OCI-LY3 (cell line): ENCODE results near the gene ABHD17C.

Experiments used
- H2AFZ ChIP-seq: fragments of 200-600, 300-600 bp; shearing (Covaris generic); 2 replicates; pipeline ENCODE4 v1.6.0; 2014; ENCODE audit warnings: antibody characterized with exemption, low read depth, low read length
- H3K27ac ChIP-seq: fragments of 200-600, 300-600 bp; sonication (generic); 2 replicates; pipeline ENCODE4 v1.5.1; 2014; ENCODE audit warnings: mild to moderate bottlenecking, low read length, moderate library complexity, mixed read lengths
- H3K27me3 ChIP-seq: fragments of 200-600, 300-600 bp; sonication (generic); 2 replicates; pipeline ENCODE4 v1.6.1; 2014; ENCODE audit warnings: low read depth, low read length, mixed read lengths
- H3K36me3 ChIP-seq: fragments of 200-600, 300-600 bp; sonication (generic); replicated peaks from 2 replicates; pipeline ENCODE3; 2014; ENCODE audit warnings: low read depth, low read length, mixed read lengths
- H3K4me1 ChIP-seq: fragments of 300-600, 200-600 bp; sonication (generic); 2 replicates; pipeline ENCODE4 v1.6.1; 2014; ENCODE audit warnings: low read length, mixed read lengths
- H3K4me2 ChIP-seq: fragments of 200-600, 300-600 bp; sonication (generic); 2 replicates; pipeline ENCODE4 v1.6.1; 2014; ENCODE audit warnings: low read length, mixed read lengths
- H3K4me3 ChIP-seq: fragments of 300-600, 200-600 bp; sonication (generic); 2 replicates; pipeline ENCODE4 v1.5.1; 2014; ENCODE audit warnings: antibody characterized with exemption, mild to moderate bottlenecking, low read length, moderate library complexity
- H3K79me2 ChIP-seq: fragments of 300-600, 200-600 bp; shearing (Covaris generic); 2 replicates; pipeline ENCODE4 v1.6.1; 2014; ENCODE audit warnings: mild to moderate bottlenecking, low read length, mixed read lengths
- H3K9ac ChIP-seq: fragments of 300-600, 200-600 bp; shearing (Covaris generic); 2 replicates; pipeline ENCODE4 v1.6.0; 2014; ENCODE audit warnings: mild to moderate bottlenecking, low read length, moderate library complexity
- H3K9me3 ChIP-seq: fragments of 200-600, 300-600 bp; shearing (Covaris generic); 2 replicates; pipeline ENCODE4 v1.6.1; 2014; ENCODE audit warnings: low read length, mixed read lengths; ENCODE audit not compliant: insufficient read depth
- H4K20me1 ChIP-seq: fragments of 200-600, 300-600 bp; sonication (generic); 2 replicates; pipeline ENCODE4 v1.6.1; 2016; ENCODE audit warnings: low read length, mixed read lengths; ENCODE audit not compliant: insufficient read depth
- CTCF ChIP-seq: fragments of 200-600, 300-600 bp; sonication (generic); IDR thresholded peaks from 2 replicates; pipeline ENCODE4 v1.5.1; 2014; ENCODE audit warnings: antibody characterized with exemption, low read length, low read depth
- EZH2phosphoT487 ChIP-seq: fragments of 200-600 bp; shearing (Covaris generic); IDR thresholded peaks from 2 replicates; pipeline ENCODE4 v1.6.1; 2018; ENCODE audit warnings: antibody characterized with exemption, mixed run types, low read depth

Gene ABHD17C

DNA sequence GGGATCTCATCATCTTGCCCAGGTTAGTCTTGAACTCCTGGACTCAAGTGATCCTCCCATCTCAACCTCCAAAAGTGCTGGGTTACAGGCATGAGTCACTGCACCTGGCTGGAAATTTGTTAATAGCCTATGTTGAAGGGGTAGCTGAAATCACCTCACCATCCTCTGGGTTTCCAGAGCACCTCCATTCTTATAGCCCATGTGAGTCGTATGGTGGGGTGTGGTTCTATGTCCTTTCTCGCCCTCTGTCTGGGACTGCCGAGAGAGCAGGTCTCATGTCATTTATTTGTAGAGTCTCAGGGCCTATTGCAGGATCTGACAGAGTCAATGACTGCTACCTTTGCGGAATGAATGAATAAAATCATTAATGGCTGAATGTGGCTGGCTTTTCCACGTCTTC lies 105.0 kb downstream of the ABHD17C start:
- Histone ChIP-seq H3K27me3 (no peaks in the 10 kb centered on the region), H3K4me1 (peaks cover 4% of the 10 kb centered on the region; the same call in 1 of the 2 replicates), H3K36me3 (no peaks in the 10 kb centered on the region), H3K79me2 (no peaks in the 10 kb centered on the region), H3K9me3 (no peaks in the 10 kb centered on the region), H2AFZ (no peak overlapping the region), H3K9ac (no peak overlapping the region), H3K27ac (no peak overlapping the region), H3K4me3 (no peak overlapping the region), H4K20me1 (no peaks in the 10 kb centered on the region), H3K4me2 (no peak overlapping the region)
- TF ChIP-seq EZH2phosphoT487 (no peak), CTCF (no peak)

DNA sequence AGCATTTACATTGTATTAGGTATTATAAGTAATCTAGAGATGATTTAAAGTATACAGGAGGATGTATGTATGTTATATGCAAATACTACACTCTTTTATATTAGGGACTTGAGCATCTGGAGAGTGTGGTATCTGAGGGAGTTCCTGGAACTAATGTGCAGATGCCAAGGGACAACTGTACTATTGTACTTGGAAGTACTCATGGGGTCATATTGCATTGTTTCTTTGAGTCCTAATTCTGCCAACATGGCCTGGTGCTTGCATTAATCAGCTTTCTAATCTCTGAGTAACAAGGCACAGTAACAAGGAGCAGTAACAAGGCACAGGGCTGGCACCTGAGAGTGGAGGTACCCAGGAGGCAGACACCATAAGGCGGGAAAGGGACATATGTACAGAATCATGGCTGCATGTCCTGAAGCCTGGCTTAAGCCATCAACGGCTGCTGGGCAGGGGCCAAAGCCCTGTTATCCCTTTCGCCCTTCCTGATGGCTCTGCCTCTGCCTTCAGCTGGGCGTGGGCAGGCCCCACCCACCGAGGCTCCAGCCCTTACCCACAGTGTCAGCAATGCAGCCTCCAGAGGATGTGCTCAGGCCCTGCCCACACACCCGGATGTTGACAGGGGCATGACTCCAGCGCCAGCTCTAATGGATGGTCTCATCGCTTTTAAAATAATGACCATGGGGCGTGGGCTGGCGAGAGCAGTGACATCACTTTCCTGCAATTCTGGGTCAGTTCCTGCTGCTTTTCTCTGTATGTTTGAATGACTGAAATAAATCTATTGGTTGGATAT lies 107.0 kb downstream of the ABHD17C start:
- Histone ChIP-seq H4K20me1 (no peaks in the 10 kb centered on the region), H3K4me3 (no peak overlapping the region), H3K27me3 (no peaks in the 10 kb centered on the region), H3K9me3 (no peaks in the 10 kb centered on the region), H3K27ac (no peak overlapping the region), H3K79me2 (no peaks in the 10 kb centered on the region), H3K4me2 (no peak overlapping the region), H3K36me3 (no peaks in the 10 kb centered on the region), H3K9ac (no peak overlapping the region), H3K4me1 (peaks cover 4% of the 10 kb centered on the region; the same call in 1 of the 2 replicates), H2AFZ (no peak overlapping the region)
- TF ChIP-seq EZH2phosphoT487 (no peak), CTCF (no peak)

- Histone ChIP-seq H3K27me3 (no peaks in the 10 kb centered on the region), H4K20me1 (no peaks in the 10 kb centered on the region), H3K4me3 (no peak overlapping the region), H3K4me1 (peaks cover 4% of the 10 kb centered on the region; the same call in 1 of the 2 replicates), H3K36me3 (no peaks in the 10 kb centered on the region), H3K79me2 (no peaks in the 10 kb centered on the region), H2AFZ (no peak overlapping the region), H3K27ac (no peak overlapping the region), H3K4me2 (no peak overlapping the region), H3K9me3 (no peaks in the 10 kb centered on the region), H3K9ac (no peak overlapping the region)
- TF ChIP-seq EZH2phosphoT487 = no peak
- no peak for TF ChIP-seq CTCF
Measured at GRCh38 chr15:80803580-80804525, 108.7 kb downstream of the ABHD17C start.

- H3K4me1 ChIP-seq = peaks cover 4% of the 10 kb centered on the region; the same call in 1 of the 2 replicates
- no peaks in the 10 kb centered on the region for H3K36me3 ChIP-seq
- no peaks in the 10 kb centered on the region for H4K20me1 ChIP-seq
- H3K4me3 ChIP-seq = no peak overlapping the region
- no peaks in the 10 kb centered on the region for H3K27me3 ChIP-seq
- no peak overlapping the region for H3K27ac ChIP-seq
- no peak overlapping the region for H3K4me2 ChIP-seq
- H3K9me3 ChIP-seq = no peaks in the 10 kb centered on the region
- no peak overlapping the region for H3K9ac ChIP-seq
- no peaks in the 10 kb centered on the region for H3K79me2 ChIP-seq
- H2AFZ ChIP-seq = no peak overlapping the region
- TF ChIP-seq EZH2phosphoT487 (no peak), CTCF (no peak)
Measured at GRCh38 chr15:80804970-80805495, 109.9 kb downstream of the ABHD17C start.
